Hepatocyte (in vitro differentiated cells): ENCODE measurements around the gene PALLD. TPM values are rescaled to one million over a fixed set of nuclear protein-coding genes. Genes with fewer than 3 reads are reported as not detected.

Source experiments
- DNase-seq: peaks from one replicate; pipeline ENCODE4 v3.0.0-alpha.2; 2016; ENCODE audit warnings: low spot score
- H2AFZ ChIP-seq: fragments of 200-600 bp; sonication (generic); 2 replicates; pipeline ENCODE4 v1.6.0; 2016; ENCODE audit warnings: antibody characterized with exemption, mild to moderate bottlenecking
- H3K27ac ChIP-seq: fragments of 200-600 bp; sonication (generic); 2 replicates; pipeline ENCODE4 v1.5.1; 2016; ENCODE audit warnings: mild to moderate bottlenecking
- H3K27me3 ChIP-seq: fragments of 200-600 bp; sonication (generic); 2 replicates; pipeline ENCODE4 v1.6.1; 2016
- H3K36me3 ChIP-seq: fragments of 200-600 bp; sonication (generic); replicated peaks from 2 replicates; pipeline ENCODE4 v1.5.1; 2016; ENCODE audit warnings: low read depth; ENCODE audit not compliant: insufficient read depth
- H3K4me1 ChIP-seq: fragments of 200-600 bp; sonication (generic); 2 replicates; pipeline ENCODE4 v1.5.1; 2016; ENCODE audit warnings: mild to moderate bottlenecking, moderate library complexity; ENCODE audit not compliant: insufficient read depth
- H3K4me2 ChIP-seq: fragments of 200-600 bp; sonication (generic); 2 replicates; pipeline ENCODE4 v1.6.0; 2016
- H3K4me3 ChIP-seq: fragments of 200-600 bp; sonication (generic); 2 replicates; pipeline ENCODE4 v1.5.1; 2016; ENCODE audit warnings: mild to moderate bottlenecking
- H3K79me2 ChIP-seq: fragments of 200-600 bp; sonication (generic); 2 replicates; pipeline ENCODE4 v1.6.0; 2017; ENCODE audit warnings: mild to moderate bottlenecking
- H3K9me2 ChIP-seq: fragments of 200-600 bp; sonication (generic); replicated peaks from 2 replicates; pipeline ENCODE4 v1.6.0; 2017; ENCODE audit warnings: mild to moderate bottlenecking; ENCODE audit not compliant: insufficient read depth
- H3K9me3 ChIP-seq: fragments of 200-600 bp; sonication (generic); 2 replicates; pipeline ENCODE4 v1.5.1; 2016; ENCODE audit warnings: low read depth, mild to moderate bottlenecking
- H4K20me1 ChIP-seq: fragments of 200-600 bp; sonication (generic); 2 replicates; pipeline ENCODE4 v1.6.0; 2016; ENCODE audit warnings: mild to moderate bottlenecking; ENCODE audit not compliant: insufficient read depth, poor library complexity, severe bottlenecking
- CTCF ChIP-seq: fragments of 200-600 bp; sonication (generic); IDR thresholded peaks from 2 replicates; pipeline ENCODE4 v1.5.1; 2016; ENCODE audit warnings: antibody characterized with exemption, mild to moderate bottlenecking; ENCODE audit not compliant: poor library complexity
- EZH2 ChIP-seq: fragments of 200-600 bp; sonication (generic); IDR thresholded peaks from 2 replicates; pipeline ENCODE4 v1.6.1; 2016; ENCODE audit warnings: antibody characterized with exemption, mild to moderate bottlenecking, borderline replicate concordance
- EZH2phosphoT487 ChIP-seq: fragments of 200-600 bp; sonication (generic); IDR thresholded peaks from one replicate; pipeline ENCODE4 v1.6.1; 2018; ENCODE audit warnings: antibody characterized with exemption, mild to moderate bottlenecking, low read depth, moderate library complexity; ENCODE audit not compliant: unreplicated experiment, severe bottlenecking
- WGBS: methylation state at CpG from one replicate; pipeline ENCODE4 v1.1.6; 2016; ENCODE audit warnings: low lambda C conversion rate; ENCODE audit errors: missing lambda C conversion rate; 5-methylcytosine and 5-hydroxymethylcytosine counted together
- polyA plus RNA-seq: library from polyadenylated mRNA; unstranded; fragments of >200 nt; fragmentation: Nextera tagmentation; extraction: Ambion mirVana; gene quantifications from 2 replicates; pipeline ENCODE4 v1.2.1, GENCODE V29; 2016
- total RNA-seq: library from RNA; depleted of rRNA; stranded (reverse); fragments of >200 nt; gene quantifications from 2 replicates; pipeline ENCODE4 v1.2.3, GENCODE V29; 2014

The PALLD gene
- total and polyA plus RNA-seq, 2 experiments from 2014 or later = 82.7 to 85.2 TPM

- Histone ChIP-seq H3K9me2 (no peaks in the 10 kb centered on the region), H3K79me2 (peaks cover 89% of the 10 kb centered on the region), H3K4me2 (no peak overlapping the region), H4K20me1 (peaks cover 5% of the 10 kb centered on the region), H3K27ac (no peak overlapping the region), H3K27me3 (no peaks in the 10 kb centered on the region), H3K4me1 (no peaks in the 10 kb centered on the region), H3K4me3 (no peak overlapping the region), H2AFZ (no peak overlapping the region), H3K36me3 (no peaks in the 10 kb centered on the region), H3K9me3 (no peaks in the 10 kb centered on the region)
- TF ChIP-seq EZH2phosphoT487 (no peak), EZH2 (no peak), CTCF (no peak)
- no peak for DNase-seq
- 97% methylated on average over 4 of the region's 4 CpGs for WGBS
Measured at GRCh38 chr4:168866635-168867034, 369.8 kb downstream of the PALLD start.

- H3K79me2 ChIP-seq = peaks cover 89% of the 10 kb centered on the region
- H4K20me1 ChIP-seq = peaks cover 5% of the 10 kb centered on the region
Measured at GRCh38 chr4:168867128-168867527, 370.3 kb downstream of the PALLD start.

GRCh38 chr4:168868044-168868781 is 371.4 kb downstream of the PALLD start:
- Histone ChIP-seq H3K9me3 (no peaks in the 10 kb centered on the region), H3K4me3 (no peak overlapping the region), H3K27ac (peak overlapping the region; percentile 66), H3K9me2 (no peaks in the 10 kb centered on the region), H3K4me2 (no peak overlapping the region), H2AFZ (no peak overlapping the region), H3K4me1 (no peaks in the 10 kb centered on the region), H3K36me3 (no peaks in the 10 kb centered on the region), H3K79me2 (peaks cover 88% of the 10 kb centered on the region), H4K20me1 (peaks cover 5% of the 10 kb centered on the region), H3K27me3 (no peaks in the 10 kb centered on the region)
- TF ChIP-seq EZH2phosphoT487 = no peak
- TF ChIP-seq EZH2 = no peak
- no peak for TF ChIP-seq CTCF
- WGBS = 85% methylated on average over 5 of the region's 5 CpGs
- DNase-seq = no peak

More at GRCh38 chr4:168867128-168867527, 370.3 kb downstream of the PALLD start:
- Histone ChIP-seq H3K4me1 (no peaks in the 10 kb centered on the region), H3K27me3 (no peaks in the 10 kb centered on the region), H3K36me3 (no peaks in the 10 kb centered on the region), H3K9me3 (no peaks in the 10 kb centered on the region), H3K4me3 (no peak overlapping the region), H3K27ac (no peak overlapping the region), H3K4me2 (no peak overlapping the region), H3K9me2 (no peaks in the 10 kb centered on the region), H2AFZ (no peak overlapping the region)
- no peak for TF ChIP-seq EZH2phosphoT487
- TF ChIP-seq EZH2 = no peak
- no peak for TF ChIP-seq CTCF
- WGBS = 96% methylated on average over 2 of the region's 2 CpGs
- no peak for DNase-seq
